IMR-90 (cell line): ENCODE data around the gene TMEM97. TPM values are rescaled to one million over a fixed set of nuclear protein-coding genes. Genes with fewer than 3 reads are reported as not detected.

Experiments
- ATAC-seq: fragments of 200-7000 bp; cut with Tn5 transposase; 2 replicates; pipeline ENCODE4 v1.9.1; 2020; ENCODE audit warnings: low read depth, mild to moderate bottlenecking, moderate library complexity
- BruUV-seq: library from RNA; stranded (reverse); fragments of 400-500 nt; replicated peaks from 2 replicates; lab custom pipeline; 2021; lab: Mats Ljungman, UMichigan
- CTCF ChIA-PET: fragments of 300-600 bp; formaldehyde crosslinking; extraction: SDS; loops from one replicate; lab custom pipeline; 2021; ENCODE audit warnings: antibody characterized with exemption; lab: Yijun Ruan, JAX
- POLR2A ChIA-PET: fragments of 300-600 bp; sonication (Branson Sonifier 250); formaldehyde crosslinking; loops from one replicate; lab custom pipeline; 2022; ENCODE audit warnings: antibody characterized with exemption; ENCODE audit not compliant: unreplicated experiment; lab: Charles Lee
- DNase-seq: peaks from one replicate; pipeline ENCODE4 v3.0.0; 2013
- H2AFZ ChIP-seq: replicated peaks from 2 replicates; pipeline ENCODE3; 2013; ENCODE audit warnings: low read length, mild to moderate bottlenecking; ENCODE audit not compliant: poor library complexity
- H2AK5ac ChIP-seq: 2 replicates; pipeline ENCODE4 v1.6.1; 2013; ENCODE audit warnings: low read depth, low read length, inconsistent platforms
- H2AK9ac ChIP-seq: replicated peaks from 2 replicates; pipeline ENCODE3; 2013; ENCODE audit warnings: mild to moderate bottlenecking, low read depth, low read length, moderate library complexity; ENCODE audit not compliant: poor library complexity
- H2BK120ac ChIP-seq: 2 replicates; pipeline ENCODE4 v1.6.1; 2013; ENCODE audit warnings: low read depth, low read length, inconsistent platforms
- H2BK15ac ChIP-seq: 3 replicates; pipeline ENCODE4 v1.6.1; 2013; ENCODE audit warnings: low read depth, low read length, inconsistent platforms
- H2BK20ac ChIP-seq: 2 replicates; pipeline ENCODE4 v1.6.1; 2013; ENCODE audit warnings: low read depth, mild to moderate bottlenecking, inconsistent platforms, low read length, moderate library complexity
- H2BK5ac ChIP-seq: 2 replicates; pipeline ENCODE4 v1.6.1; 2013; ENCODE audit warnings: mild to moderate bottlenecking, low read depth, low read length, inconsistent platforms; ENCODE audit not compliant: poor library complexity, severe bottlenecking
- H3K14ac ChIP-seq: replicated peaks from 2 replicates; pipeline ENCODE4 v1.6.1; 2013; ENCODE audit warnings: low read depth, low read length, inconsistent platforms
- H3K18ac ChIP-seq: 2 replicates; pipeline ENCODE4 v1.6.1; 2013; ENCODE audit warnings: low read depth, low read length, control low read depth
- H3K23ac ChIP-seq: 2 replicates; pipeline ENCODE4 v1.6.1; 2013; ENCODE audit warnings: low read depth, low read length, inconsistent platforms
- H3K27ac ChIP-seq: 2 replicates; pipeline ENCODE4 v1.5.1; 2013; ENCODE audit warnings: mild to moderate bottlenecking, control low read depth, low read length; ENCODE audit not compliant: insufficient read depth
- H3K27me3 ChIP-seq: 2 replicates; pipeline ENCODE4 v1.6.1; 2013; ENCODE audit warnings: low read length; ENCODE audit not compliant: control insufficient read depth, insufficient read depth
- H3K36me3 ChIP-seq: 2 replicates; pipeline ENCODE4 v1.6.1; 2013; ENCODE audit warnings: low read length, mixed read lengths; ENCODE audit not compliant: control insufficient read depth, insufficient read depth
- H3K4ac ChIP-seq: 2 replicates; pipeline ENCODE4 v1.6.1; 2013; ENCODE audit warnings: low read depth, low read length, inconsistent platforms
- H3K4me1 ChIP-seq: 2 replicates; pipeline ENCODE4 v1.6.1; 2013; ENCODE audit warnings: low read length, mixed read lengths; ENCODE audit not compliant: control insufficient read depth, insufficient read depth
- H3K4me2 ChIP-seq: 2 replicates; pipeline ENCODE4 v1.6.1; 2013; ENCODE audit warnings: low read depth, mild to moderate bottlenecking, control low read depth, low read length, moderate library complexity
- H3K4me3 ChIP-seq: 2 replicates; pipeline ENCODE4 v1.5.1; 2013; ENCODE audit warnings: low read depth, mild to moderate bottlenecking, control low read depth, low read length, moderate library complexity; ENCODE audit not compliant: insufficient read depth
- H3K56ac ChIP-seq: 2 replicates; pipeline ENCODE4 v1.6.1; 2013; ENCODE audit warnings: low read length, inconsistent platforms; ENCODE audit not compliant: insufficient read depth; ENCODE audit errors: extremely low read depth
- H3K79me1 ChIP-seq, 2 experiments: 2 replicates each; pipeline ENCODE4 v1.6.1; 2013; ENCODE audit warnings: low read length in 2 of 2, inconsistent platforms in 1 of 2, low read depth in 1 of 2
- H3K9ac ChIP-seq: 2 replicates; pipeline ENCODE4 v1.6.1; 2013; ENCODE audit warnings: low read depth, low read length, control low read depth
- H3K9me1 ChIP-seq: 2 replicates; pipeline ENCODE4 v1.6.1; 2013; ENCODE audit warnings: low read length, inconsistent platforms; ENCODE audit not compliant: insufficient read depth
- H3K9me3 ChIP-seq: 2 replicates; pipeline ENCODE4 v1.6.1; 2013; ENCODE audit warnings: low read length; ENCODE audit not compliant: control insufficient read depth, insufficient read depth
- H4K20me1 ChIP-seq: 2 replicates; pipeline ENCODE4 v1.6.1; 2013; ENCODE audit warnings: low read length, inconsistent platforms; ENCODE audit not compliant: insufficient read depth
- H4K5ac ChIP-seq: 2 replicates; pipeline ENCODE4 v1.6.1; 2013; ENCODE audit warnings: mild to moderate bottlenecking, low read depth, low read length, control low read depth
- H4K8ac ChIP-seq, 2 experiments: 2 replicates each; pipeline ENCODE4 v1.6.1; 2013; ENCODE audit warnings: low read depth in 2 of 2, low read length in 2 of 2, control low read depth in 1 of 2, inconsistent platforms in 1 of 2
- H4K91ac ChIP-seq: 2 replicates; pipeline ENCODE4 v1.6.1; 2013; ENCODE audit warnings: low read depth, low read length, inconsistent platforms; ENCODE audit not compliant: insufficient read depth
- CEBPB ChIP-seq: IDR thresholded peaks from 2 replicates; pipeline ENCODE4 v1.6.1; 2012; ENCODE audit warnings: low read depth, low read length, improper control_type of control experiment
- CHD1 ChIP-seq: IDR thresholded peaks from 2 replicates; pipeline ENCODE4 v1.6.1; 2012; ENCODE audit warnings: low read depth, low read length, improper control_type of control experiment
- FOS ChIP-seq: fragments of 150-350 bp; IDR thresholded peaks from 2 replicates; pipeline ENCODE4 v1.6.1; 2016; ENCODE audit warnings: low read depth, low read length
- MAFK ChIP-seq: IDR thresholded peaks from 2 replicates; pipeline ENCODE4 v1.6.1; 2012; ENCODE audit warnings: low read depth, low read length, improper control_type of control experiment
- MAZ ChIP-seq: IDR thresholded peaks from 2 replicates; pipeline ENCODE4 v1.6.1; 2012; ENCODE audit warnings: low read depth, mild to moderate bottlenecking, low read length, improper control_type of control experiment, moderate library complexity, borderline replicate concordance
- MXI1 ChIP-seq: IDR thresholded peaks from 2 replicates; pipeline ENCODE4 v1.6.1; 2012; ENCODE audit warnings: low read depth, mild to moderate bottlenecking, low read length, moderate library complexity, borderline replicate concordance
- NFE2L2 ChIP-seq: fragments of 150-350 bp; IDR thresholded peaks from 2 replicates; pipeline ENCODE4 v1.6.1; 2016; ENCODE audit warnings: low read depth, mild to moderate bottlenecking, low read length
- POLR2A ChIP-seq: IDR thresholded peaks from 2 replicates; pipeline ENCODE4 v1.6.1; 2012; ENCODE audit warnings: mild to moderate bottlenecking, low read depth, low read length
- RAD21 ChIP-seq: IDR thresholded peaks from 2 replicates; pipeline ENCODE4 v1.6.1; 2012; ENCODE audit warnings: low read length, improper control_type of control experiment
- RCOR1 ChIP-seq: IDR thresholded peaks from 2 replicates; pipeline ENCODE4 v1.6.1; 2012; ENCODE audit warnings: mild to moderate bottlenecking, low read length, improper control_type of control experiment; ENCODE audit not compliant: insufficient replicate concordance
- RFX5 ChIP-seq: IDR thresholded peaks from 2 replicates; pipeline ENCODE4 v1.8.0; 2012; ENCODE audit warnings: low read depth, mild to moderate bottlenecking, low read length, moderate library complexity
- SMC3 ChIP-seq: fragments of 150-350 bp; IDR thresholded peaks from 2 replicates; pipeline ENCODE4 v1.6.1; 2016; ENCODE audit warnings: low read depth, mild to moderate bottlenecking, antibody characterized with exemption, low read length, moderate library complexity
- WGBS, 2 experiments: methylation state at CpG; one replicate each; pipeline versions ENCODE4 v1.1.5 to v1.1.7; 2013; ENCODE audit warnings: missing lambda C conversion rate in 2 of 2; ENCODE audit not compliant: insufficient read length in 1 of 2; ENCODE audit errors: extremely low coverage in 2 of 2; 5-methylcytosine and 5-hydroxymethylcytosine counted together
- dilution Hi-C: fragments of 300-500 bp; cut with HindIII; formaldehyde crosslinking; loops from one replicate; pipeline ENCODE4 v1.14.3; 2018; ENCODE audit warnings: low sequenced_read_pairs; ENCODE audit not compliant: unreplicated experiment
- in situ Hi-C: fragments of 300-500 bp; cut with MboI; formaldehyde crosslinking; loops from 3 replicates; pipeline ENCODE4 v1.14.3; 2019; ENCODE audit warnings: low sequenced_read_pairs, inconsistent platforms, mixed read lengths
- intact Hi-C: fragments of 100-400 bp; cut with micrococcal nuclease; formaldehyde crosslinking; loops from 2 replicates; pipeline ENCODE4 v1.10.0; 2022
- polyA plus RNA-seq, 3 experiments: library from polyadenylated mRNA; depleted of rRNA; stranded (reverse); fragments of >200 nt; gene quantifications; 2 replicates each; pipeline ENCODE4 v1.2.3, GENCODE V29; 2012; ENCODE audit warnings: low replicate concordance in 1 of 3
- total RNA-seq: library from RNA; depleted of rRNA; stranded (reverse); fragments of >200 nt; gene quantifications from 2 replicates; pipeline ENCODE4 v1.2.3, GENCODE V29; 2012
- TF ChIP-seq, protein P1 (sequence below): conservative IDR thresholded peaks from 2 replicates; pipeline ENCODE4 v1.5.1; 2012; ENCODE audit warnings: mild to moderate bottlenecking, low read depth, low read length, improper control_type of control experiment
- TF ChIP-seq, protein P2 (sequence below): fragments of 150-350 bp; IDR thresholded peaks from 2 replicates; pipeline ENCODE4 v1.6.1; 2017; ENCODE audit warnings: mild to moderate bottlenecking, antibody characterized with exemption, low read length, low read depth

Gene TMEM97
- total and polyA plus RNA-seq, 2 of the 4 experiments (the other 2 are of a cell fraction): 12.3 to 21.3 TPM

DNA sequence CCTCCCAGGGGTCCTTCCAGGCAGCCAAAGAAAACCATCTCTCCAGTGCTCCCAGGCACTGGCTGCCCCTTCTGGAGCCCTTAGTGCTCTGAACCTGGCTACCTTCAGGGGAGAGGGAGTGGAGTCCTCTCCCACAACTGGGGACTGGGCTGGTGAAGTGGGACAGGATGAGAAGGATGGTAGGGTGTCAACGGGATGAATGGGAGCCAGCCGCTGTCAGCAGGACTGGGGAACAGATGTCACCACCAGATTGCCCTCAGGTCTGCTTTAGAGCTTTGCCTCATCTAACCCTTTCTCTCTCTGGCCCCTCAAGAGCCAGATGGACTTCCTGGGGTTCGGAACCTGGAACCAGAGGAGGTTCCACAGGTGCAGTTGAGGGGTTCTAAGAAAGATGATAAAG is 46.5 kb downstream of the TMEM97 start:
- no peak for TF ChIP-seq FOS
- no peak for TF ChIP-seq SMC3
- TF ChIP-seq POLR2A: no peak
- no peak for TF ChIP-seq CHD1
- no peak for TF ChIP-seq RAD21
- TF ChIP-seq CEBPB: no peak
- TF ChIP-seq MAZ: no peak
- TF ChIP-seq, protein P1, sequence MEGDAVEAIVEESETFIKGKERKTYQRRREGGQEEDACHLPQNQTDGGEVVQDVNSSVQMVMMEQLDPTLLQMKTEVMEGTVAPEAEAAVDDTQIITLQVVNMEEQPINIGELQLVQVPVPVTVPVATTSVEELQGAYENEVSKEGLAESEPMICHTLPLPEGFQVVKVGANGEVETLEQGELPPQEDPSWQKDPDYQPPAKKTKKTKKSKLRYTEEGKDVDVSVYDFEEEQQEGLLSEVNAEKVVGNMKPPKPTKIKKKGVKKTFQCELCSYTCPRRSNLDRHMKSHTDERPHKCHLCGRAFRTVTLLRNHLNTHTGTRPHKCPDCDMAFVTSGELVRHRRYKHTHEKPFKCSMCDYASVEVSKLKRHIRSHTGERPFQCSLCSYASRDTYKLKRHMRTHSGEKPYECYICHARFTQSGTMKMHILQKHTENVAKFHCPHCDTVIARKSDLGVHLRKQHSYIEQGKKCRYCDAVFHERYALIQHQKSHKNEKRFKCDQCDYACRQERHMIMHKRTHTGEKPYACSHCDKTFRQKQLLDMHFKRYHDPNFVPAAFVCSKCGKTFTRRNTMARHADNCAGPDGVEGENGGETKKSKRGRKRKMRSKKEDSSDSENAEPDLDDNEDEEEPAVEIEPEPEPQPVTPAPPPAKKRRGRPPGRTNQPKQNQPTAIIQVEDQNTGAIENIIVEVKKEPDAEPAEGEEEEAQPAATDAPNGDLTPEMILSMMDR: no peak
- no peak for TF ChIP-seq RCOR1
- TF ChIP-seq MXI1: no peak
- TF ChIP-seq MAFK: no peak
- TF ChIP-seq, protein P2, sequence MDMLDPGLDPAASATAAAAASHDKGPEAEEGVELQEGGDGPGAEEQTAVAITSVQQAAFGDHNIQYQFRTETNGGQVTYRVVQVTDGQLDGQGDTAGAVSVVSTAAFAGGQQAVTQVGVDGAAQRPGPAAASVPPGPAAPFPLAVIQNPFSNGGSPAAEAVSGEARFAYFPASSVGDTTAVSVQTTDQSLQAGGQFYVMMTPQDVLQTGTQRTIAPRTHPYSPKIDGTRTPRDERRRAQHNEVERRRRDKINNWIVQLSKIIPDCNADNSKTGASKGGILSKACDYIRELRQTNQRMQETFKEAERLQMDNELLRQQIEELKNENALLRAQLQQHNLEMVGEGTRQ: no peak
- no peak for TF ChIP-seq NFE2L2
- TF ChIP-seq RFX5: no peak
- H3K9ac ChIP-seq: no peak overlapping the region
- intact Hi-C loops (no loop called here), dilution Hi-C loops (no loop called here), in situ Hi-C loops (no loop called here)
- H4K8ac ChIP-seq: no peak overlapping the region
- no peak overlapping the region for H4K91ac ChIP-seq
- ATAC-seq (no peak), DNase-seq (no peak)
- H4K5ac ChIP-seq: no peak overlapping the region
- no peaks in the 10 kb centered on the region; a peak in 1 of 4 replicates for H3K79me1 ChIP-seq
- no peak overlapping the region for H3K4me3 ChIP-seq
- H3K27ac ChIP-seq: no peak overlapping the region
- H3K14ac ChIP-seq: no peak overlapping the region
- no peak overlapping the region for H2AK9ac ChIP-seq
- H2BK15ac ChIP-seq: no peak overlapping the region
- ChIA-PET CTCF (no interaction called here), POLR2A (no interaction called here)
- H3K4ac ChIP-seq: no peak overlapping the region
- H4K20me1 ChIP-seq: peaks cover 4% of the 10 kb centered on the region; the same call in 1 of the 2 replicates
- H3K9me3 ChIP-seq: no peaks in the 10 kb centered on the region
- no peak overlapping the region for H3K56ac ChIP-seq
- H2AK5ac ChIP-seq: no peak overlapping the region
- H2AFZ ChIP-seq: no peak overlapping the region
- no peak overlapping the region for H2BK120ac ChIP-seq
- H3K4me2 ChIP-seq: no peak overlapping the region
- H3K4me1 ChIP-seq: peaks cover 4% of the 10 kb centered on the region; the same call in 1 of the 2 replicates
- no peak overlapping the region for H3K18ac ChIP-seq
- no peaks in the 10 kb centered on the region for H3K27me3 ChIP-seq
- no TSS peak for BruUV-seq
- peaks cover 19% of the 10 kb centered on the region for H3K36me3 ChIP-seq
- H3K9me1 ChIP-seq: peaks cover 8% of the 10 kb centered on the region; the same call in 1 of the 2 replicates
- H2BK5ac ChIP-seq: no peak overlapping the region
- WGBS, 2 experiments: no CpG with 5 or more reads among the region's 3 CpGs
- H2BK20ac ChIP-seq: no peak overlapping the region
- H3K23ac ChIP-seq: no peak overlapping the region
